H1 (cell line): ENCODE data around the gene CXCR1. TPM values are rescaled to one million over a fixed set of nuclear protein-coding genes. Genes with fewer than 3 reads are reported as not detected.

Source experiments
- CBX5 ChIP-seq: fragments of 300-800, 300-1000 bp; sonication (generic); IDR thresholded peaks from 2 replicates; pipeline ENCODE4 v1.7.1; 2016; ENCODE audit warnings: antibody characterized with exemption, low read length, low read depth
- CHD7 ChIP-seq: fragments of 300-600 bp; sonication (generic); IDR thresholded peaks from 2 replicates; pipeline ENCODE4 v1.7.1; 2012; ENCODE audit warnings: low read length, moderate library complexity, mild to moderate bottlenecking, inconsistent platforms; ENCODE audit not compliant: insufficient replicate concordance
- E2F6 ChIP-seq: IDR thresholded peaks from 2 replicates; pipeline ENCODE4 v1.6.1; 2012; ENCODE audit warnings: inconsistent platforms
- EZH2 ChIP-seq: fragments of 200-600 bp; sonication (generic); IDR thresholded peaks from 2 replicates; pipeline ENCODE4 v1.7.1; 2012; ENCODE audit warnings: low read depth, mild to moderate bottlenecking, moderate library complexity, low read length, inconsistent platforms; ENCODE audit not compliant: severe bottlenecking
- HDAC6 ChIP-seq: IDR thresholded peaks from one replicate; pipeline ENCODE4 v1.7.1; 2012; ENCODE audit warnings: low read depth, mild to moderate bottlenecking, inconsistent platforms, low read length, moderate library complexity
- MAFK ChIP-seq: IDR thresholded peaks from 2 replicates; pipeline ENCODE4 v1.6.1; 2012; ENCODE audit warnings: low read depth, mild to moderate bottlenecking, improper control_type of control experiment, low read length
- POU5F1 ChIP-seq: IDR thresholded peaks from 2 replicates; pipeline ENCODE4 v1.6.1; 2011; ENCODE audit warnings: low read depth, mild to moderate bottlenecking, low read length, moderate library complexity
- RXRA ChIP-seq: IDR thresholded peaks from 2 replicates; pipeline ENCODE4 v1.6.1; 2011; ENCODE audit warnings: low read depth, mild to moderate bottlenecking, low read length, moderate library complexity; ENCODE audit not compliant: insufficient read depth
- SIX5 ChIP-seq: IDR thresholded peaks from 2 replicates; pipeline ENCODE4 v1.6.1; 2011; ENCODE audit warnings: mild to moderate bottlenecking, low read depth, low read length
- SRF ChIP-seq: IDR thresholded peaks from 2 replicates; pipeline ENCODE4 v1.6.1; 2011; ENCODE audit warnings: mild to moderate bottlenecking, low read depth, low read length, moderate library complexity
- SUZ12 ChIP-seq: fragments of 200-600 bp; sonication (generic); IDR thresholded peaks from 2 replicates; pipeline ENCODE4 v1.6.1; 2012; ENCODE audit warnings: mild to moderate bottlenecking, inconsistent platforms, low read length, moderate library complexity, mixed read lengths
- YY1 ChIP-seq: IDR thresholded peaks from 2 replicates; pipeline ENCODE4 v1.6.1; 2011; ENCODE audit warnings: low read depth, mild to moderate bottlenecking, low read length
- polyA plus RNA-seq, 7 experiments: library from polyadenylated mRNA; depleted of rRNA in 3 of 7; stranded (reverse) in 5 of 7; unstranded in 2 of 7; fragments of >200 nt in 5 of 7; fragments of 200-250 nt in 2 of 7; gene quantifications; 1 replicate in 5 of 7; 2 replicates in 1 of 7; 4 replicates in 1 of 7; pipeline versions ENCODE4 v1.2.1 to v1.2.3, GENCODE V29; 2011 to 2013; ENCODE audit warnings: missing spikeins in 2 of 7, mixed read lengths in 2 of 7
- total RNA-seq: library from RNA; stranded (reverse); fragmentation: NEBNext Ultra II Directional; extraction: Animal tissue kit (Norgen Biotek cat#: 25700); gene quantifications from 2 replicates; pipeline ENCODE4 v1.2.1, GENCODE V29; 2021

Gene CXCR1
- total and polyA plus RNA-seq, 2 of the 8 experiments (the other 6 are each of a cell fraction or from before 2014, with no cell fraction given) = not detected

GRCh38 chr2:218186876-218187275 is 20.1 kb upstream of the CXCR1 start (continued):
- no peak for TF ChIP-seq CHD7
- TF ChIP-seq MAFK = no peak
- no peak for TF ChIP-seq SRF
- no peak for TF ChIP-seq SUZ12
- no peak for TF ChIP-seq HDAC6
- no peak for TF ChIP-seq POU5F1
- no peak for TF ChIP-seq RXRA
- no peak for TF ChIP-seq SIX5
- TF ChIP-seq CBX5 = no peak
- no peak for TF ChIP-seq E2F6
- no peak for TF ChIP-seq YY1
- TF ChIP-seq EZH2 = no peak
